HEK293 (cell line): ENCODE results near the gene ANTKMT.

ENCODE experiments used
- BCL11A ChIP-seq: fragments of 450-650 bp; formaldehyde crosslinking; IDR thresholded peaks from 2 replicates; pipeline ENCODE4 v1.5.1; 2016; ENCODE audit warnings: low read depth, missing biosample characterization, missing genetic modification characterization
- BCL6B ChIP-seq: fragments of 450-650 bp; formaldehyde crosslinking; IDR thresholded peaks from 2 replicates; pipeline ENCODE4 v1.5.1; 2017; ENCODE audit warnings: missing biosample characterization, missing genetic modification characterization
- FEZF1 ChIP-seq: fragments of 450-650 bp; formaldehyde crosslinking; IDR thresholded peaks from 2 replicates; pipeline ENCODE4 v1.5.1; 2016; ENCODE audit warnings: missing biosample characterization, missing genetic modification characterization
- KLF7 ChIP-seq: fragments of 450-650 bp; formaldehyde crosslinking; IDR thresholded peaks from 2 replicates; pipeline ENCODE4 v1.5.1; 2016; ENCODE audit warnings: missing biosample characterization, missing genetic modification characterization, borderline replicate concordance
- KLF8 ChIP-seq: fragments of 450-650 bp; formaldehyde crosslinking; IDR thresholded peaks from 2 replicates; pipeline ENCODE4 v1.5.1; 2016; ENCODE audit warnings: missing biosample characterization, missing genetic modification characterization
- SALL2 ChIP-seq: fragments of 450-650 bp; formaldehyde crosslinking; IDR thresholded peaks from 2 replicates; pipeline ENCODE4 v1.5.0; 2017; ENCODE audit warnings: missing biosample characterization, mild to moderate bottlenecking, missing genetic modification characterization, borderline replicate concordance
- SCRT1 ChIP-seq: fragments of 450-650 bp; formaldehyde crosslinking; IDR thresholded peaks from 2 replicates; pipeline ENCODE4 v1.5.1; 2016; ENCODE audit warnings: missing biosample characterization, missing genetic modification characterization, borderline replicate concordance
- SCRT2 ChIP-seq: fragments of 450-650 bp; formaldehyde crosslinking; IDR thresholded peaks from 2 replicates; pipeline ENCODE4 v1.5.1; 2016; ENCODE audit warnings: missing biosample characterization, missing genetic modification characterization
- SETDB1 ChIP-seq: IDR thresholded peaks from one replicate; pipeline ENCODE4 v1.6.1; 2017; ENCODE audit warnings: mild to moderate bottlenecking, low read length, moderate library complexity, mixed read lengths; ENCODE audit not compliant: insufficient read length
- YY2 ChIP-seq: fragments of 450-650 bp; formaldehyde crosslinking; IDR thresholded peaks from 2 replicates; pipeline ENCODE4 v1.5.1; 2016; ENCODE audit warnings: missing biosample characterization, missing genetic modification characterization
- ZBTB20 ChIP-seq: fragments of 450-650 bp; formaldehyde crosslinking; IDR thresholded peaks from 2 replicates; pipeline ENCODE4 v1.5.1; 2016; ENCODE audit warnings: missing biosample characterization, missing genetic modification characterization
- ZFHX2 ChIP-seq: fragments of 450-650 bp; formaldehyde crosslinking; conservative IDR thresholded peaks from 2 replicates; pipeline ENCODE4 v1.5.1; 2016; ENCODE audit warnings: missing biosample characterization, missing genetic modification characterization
- ZIC2 ChIP-seq: fragments of 450-650 bp; formaldehyde crosslinking; IDR thresholded peaks from 2 replicates; pipeline ENCODE4 v1.5.1; 2016; ENCODE audit warnings: missing biosample characterization, missing genetic modification characterization
- ZNF112 ChIP-seq: fragments of 450-650 bp; formaldehyde crosslinking; IDR thresholded peaks from 2 replicates; pipeline ENCODE4 v1.5.0; 2017; ENCODE audit warnings: missing biosample characterization, missing genetic modification characterization
- ZNF155 ChIP-seq: fragments of 450-650 bp; formaldehyde crosslinking; IDR thresholded peaks from 2 replicates; pipeline ENCODE4 v1.5.1; 2016; ENCODE audit warnings: missing biosample characterization, missing genetic modification characterization
- ZNF175 ChIP-seq: fragments of 450-650 bp; formaldehyde crosslinking; IDR thresholded peaks from 2 replicates; pipeline ENCODE4 v1.5.1; 2016; ENCODE audit warnings: missing biosample characterization, missing genetic modification characterization
- ZNF2 ChIP-seq: fragments of 450-650 bp; formaldehyde crosslinking; IDR thresholded peaks from 2 replicates; pipeline ENCODE4 v1.5.1; 2016; ENCODE audit warnings: missing biosample characterization, missing genetic modification characterization
- ZNF202 ChIP-seq: fragments of 450-650 bp; formaldehyde crosslinking; IDR thresholded peaks from 2 replicates; pipeline ENCODE4 v1.5.1; 2016; ENCODE audit warnings: missing biosample characterization, missing genetic modification characterization, borderline replicate concordance
- ZNF239 ChIP-seq: fragments of 450-650 bp; formaldehyde crosslinking; IDR thresholded peaks from 2 replicates; pipeline ENCODE4 v1.5.1; 2016; ENCODE audit warnings: missing biosample characterization, missing genetic modification characterization
- ZNF24 ChIP-seq: fragments of 450-650 bp; formaldehyde crosslinking; IDR thresholded peaks from 2 replicates; pipeline ENCODE4 v1.5.1; 2016; ENCODE audit warnings: missing biosample characterization, missing genetic modification characterization
- ZNF37A ChIP-seq: fragments of 450-650 bp; IDR thresholded peaks from 2 replicates; pipeline ENCODE4 v1.5.1; 2018; ENCODE audit warnings: missing biosample characterization, missing genetic modification characterization
- ZNF391 ChIP-seq: fragments of 450-650 bp; formaldehyde crosslinking; IDR thresholded peaks from 2 replicates; pipeline ENCODE4 v1.5.1; 2016; ENCODE audit warnings: low read depth, missing biosample characterization, missing genetic modification characterization, borderline replicate concordance
- ZNF433 ChIP-seq: fragments of 450-650 bp; formaldehyde crosslinking; IDR thresholded peaks from 2 replicates; pipeline ENCODE4 v1.5.1; 2016; ENCODE audit warnings: missing biosample characterization, missing genetic modification characterization, low read depth
- ZNF449 ChIP-seq: fragments of 450-650 bp; formaldehyde crosslinking; IDR thresholded peaks from 2 replicates; pipeline ENCODE4 v1.5.1; 2017; ENCODE audit warnings: missing biosample characterization, mild to moderate bottlenecking, missing genetic modification characterization, moderate library complexity
- ZNF48 ChIP-seq: fragments of 450-650 bp; formaldehyde crosslinking; IDR thresholded peaks from 2 replicates; pipeline ENCODE4 v1.5.1; 2016; ENCODE audit warnings: missing biosample characterization, missing genetic modification characterization
- ZNF555 ChIP-seq: fragments of 450-650 bp; formaldehyde crosslinking; conservative IDR thresholded peaks from 2 replicates; pipeline ENCODE4 v1.5.1; 2017; ENCODE audit warnings: missing biosample characterization, mild to moderate bottlenecking, missing genetic modification characterization, inconsistent platforms
- ZNF660 ChIP-seq: fragments of 450-650 bp; IDR thresholded peaks from 2 replicates; pipeline ENCODE4 v1.5.1; 2018; ENCODE audit warnings: missing biosample characterization, mild to moderate bottlenecking, missing genetic modification characterization
- ZNF670 ChIP-seq: fragments of 450-650 bp; formaldehyde crosslinking; IDR thresholded peaks from 2 replicates; pipeline ENCODE4 v1.5.1; 2016; ENCODE audit warnings: missing biosample characterization, missing genetic modification characterization, low read depth
- ZNF704 ChIP-seq: fragments of 450-650 bp; formaldehyde crosslinking; IDR thresholded peaks from 2 replicates; pipeline ENCODE4 v1.5.1; 2016; ENCODE audit warnings: missing biosample characterization, missing genetic modification characterization
- ZNF785 ChIP-seq: fragments of 450-650 bp; formaldehyde crosslinking; IDR thresholded peaks from 2 replicates; pipeline ENCODE4 v1.5.1; 2016; ENCODE audit warnings: missing biosample characterization, missing genetic modification characterization
- ZNF792 ChIP-seq: fragments of 450-650 bp; formaldehyde crosslinking; IDR thresholded peaks from 2 replicates; pipeline ENCODE4 v1.5.1; 2016; ENCODE audit warnings: missing biosample characterization, missing genetic modification characterization
- ZSCAN18 ChIP-seq: fragments of 450-650 bp; formaldehyde crosslinking; IDR thresholded peaks from 2 replicates; pipeline ENCODE4 v1.5.1; 2016; ENCODE audit warnings: missing biosample characterization, missing genetic modification characterization
- TF ChIP-seq, protein P1 (sequence below): fragments of 450-650 bp; formaldehyde crosslinking; optimal IDR thresholded peaks from 2 replicates; pipeline ENCODE3; 2016; ENCODE audit warnings: missing biosample characterization, mild to moderate bottlenecking, missing genetic modification characterization
- TF ChIP-seq, protein P2 (sequence below): fragments of 450-650 bp; formaldehyde crosslinking; IDR thresholded peaks from 2 replicates; pipeline ENCODE4 v1.5.1; 2016; ENCODE audit warnings: missing biosample characterization, missing genetic modification characterization

Gene ANTKMT

DNA sequence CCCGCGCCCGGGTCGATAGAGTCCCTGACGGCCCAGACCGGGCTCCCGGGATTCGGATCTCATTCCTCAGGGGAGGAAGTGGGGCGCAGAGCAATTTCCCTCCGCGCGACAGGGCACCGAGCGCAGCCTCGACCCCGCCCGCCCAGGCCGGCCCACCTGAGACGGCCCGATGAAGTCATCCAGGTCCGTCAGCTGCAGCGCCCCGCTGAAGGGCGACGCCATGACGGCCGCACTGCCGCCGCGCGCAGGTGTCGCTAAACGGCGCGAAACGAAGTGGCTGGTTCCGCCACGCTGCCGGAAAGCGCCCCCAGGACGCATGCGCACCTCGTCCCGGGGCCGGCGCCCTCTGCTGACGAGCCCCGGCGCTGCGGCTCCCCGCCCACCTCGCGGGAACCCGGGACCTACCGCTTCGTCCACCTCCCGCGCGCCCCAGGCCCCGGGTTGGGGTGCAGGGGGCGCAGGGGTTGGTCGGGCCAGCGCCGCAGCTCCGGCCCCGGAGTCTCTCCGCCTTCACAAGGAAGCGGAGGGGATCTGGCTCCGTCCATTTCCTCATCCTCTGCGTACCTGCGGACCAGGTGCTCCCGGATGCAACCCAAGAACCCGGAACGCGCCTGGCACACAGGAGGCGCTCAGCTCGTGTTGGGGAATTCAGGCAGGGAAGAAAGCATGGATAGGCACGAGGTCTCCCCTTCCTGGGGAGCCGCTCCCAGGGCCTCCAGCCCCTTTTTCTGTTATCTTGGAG, 20.0 kb downstream of the ANTKMT start, which contains the start of gene CIAO3 (continued):
- TF ChIP-seq ZNF391 (tag by site-specific recombination) (peak; percentile 80; the same call in 1 of the 2 replicates), KLF8 (tag by site-specific recombination) (peak; percentile 91), ZNF202 (tag by site-specific recombination) (no peak), ZBTB20 (tag by site-specific recombination) (peak; percentile 100), ZNF660 (tag by site-specific recombination) (peak; percentile 90), ZNF449 (peak; percentile 53; the same call in 1 of the 2 replicates), YY2 (tag by site-specific recombination) (peak; percentile 99), ZNF175 (tag by site-specific recombination) (no peak), FEZF1 (tag by site-specific recombination) (no peak), ZNF239 (tag by site-specific recombination) (no peak), ZNF785 (no peak), ZNF704 (tag by site-specific recombination) (no peak), ZNF37A (tag by site-specific recombination) (no peak), BCL6B (tag by site-specific recombination) (no peak), ZNF112 (no peak), ZNF555 (tag by site-specific recombination) (no peak), SALL2 (tag by site-specific recombination) (peak; percentile 58; the same call in 1 of the 2 replicates), SCRT1 (tag by site-specific recombination) (no peak), ZNF670 (tag by site-specific recombination) (no peak), SCRT2 (tag by site-specific recombination) (peak; percentile 56), KLF7 (tag by site-specific recombination) (no peak), ZNF24 (0 out of 2 replicates have a peak, but pooled peaks have one; percentile 64), BCL11A (tag by site-specific recombination) (no peak), SETDB1 (no peak), ZNF2 (tag by site-specific recombination) (0 out of 2 replicates have a peak, but pooled peaks have one; percentile 27), ZFHX2 (tag by site-specific recombination) (peak; percentile 80), ZSCAN18 (tag by site-specific recombination) (peak; percentile 78; the same call in 1 of the 2 replicates), ZNF433 (no peak), ZNF155 (tag by site-specific recombination) (no peak), ZIC2 (peak; percentile 43; the same call in 1 of the 2 replicates), ZNF792 (tag by site-specific recombination) (no peak), ZNF48 (tag by site-specific recombination) (no peak)
- TF ChIP-seq, protein P1, sequence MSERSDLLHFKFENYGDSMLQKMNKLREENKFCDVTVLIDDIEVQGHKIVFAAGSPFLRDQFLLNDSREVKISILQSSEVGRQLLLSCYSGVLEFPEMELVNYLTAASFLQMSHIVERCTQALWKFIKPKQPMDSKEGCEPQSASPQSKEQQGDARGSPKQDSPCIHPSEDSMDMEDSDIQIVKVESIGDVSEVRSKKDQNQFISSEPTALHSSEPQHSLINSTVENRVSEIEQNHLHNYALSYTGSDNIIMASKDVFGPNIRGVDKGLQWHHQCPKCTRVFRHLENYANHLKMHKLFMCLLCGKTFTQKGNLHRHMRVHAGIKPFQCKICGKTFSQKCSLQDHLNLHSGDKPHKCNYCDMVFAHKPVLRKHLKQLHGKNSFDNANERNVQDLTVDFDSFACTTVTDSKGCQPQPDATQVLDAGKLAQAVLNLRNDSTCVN: peak; percentile 94
- TF ChIP-seq, protein P2, sequence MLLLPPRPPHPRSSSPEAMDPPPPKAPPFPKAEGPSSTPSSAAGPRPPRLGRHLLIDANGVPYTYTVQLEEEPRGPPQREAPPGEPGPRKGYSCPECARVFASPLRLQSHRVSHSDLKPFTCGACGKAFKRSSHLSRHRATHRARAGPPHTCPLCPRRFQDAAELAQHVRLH (tag by site-specific recombination): peak; percentile 25; the same call in 1 of the 2 replicates
